ENCODE measurements around the gene ADCYAP1R1.

- TF ChIP-seq YY1 (IDR thresholded peaks at IDR 0.05; ENCODE audit: insufficient read depth, insufficient read length) = no peak
- no peak for TF ChIP-seq SUZ12 (IDR thresholded peaks at IDR 0.05; ENCODE audit: extremely low read depth, insufficient read depth, insufficient read length)
Observed at GRCh38 chr7:31056775-31057346, 4.8 kb downstream of the ADCYAP1R1 start.
